Astrocyte of the cerebellum (primary cell): ENCODE data around the gene ATP8A2.

ENCODE experiments used
- DNase-seq: peaks from one replicate; pipeline ENCODE4 v3.0.0-alpha.2; 2011; ENCODE audit warnings: low read depth
- H3K4me3 ChIP-seq: 2 replicates; pipeline ENCODE4 v1.5.1; 2011; ENCODE audit warnings: mild to moderate bottlenecking, low read depth, low read length, moderate library complexity
- in situ Hi-C: cut with HindIII; loops from 2 replicates; pipeline ENCODE4 v1.10.0; 2017; ENCODE audit warnings: low sequenced_read_pairs
- TF ChIP-seq, protein P1 (sequence below): IDR thresholded peaks from 2 replicates; pipeline ENCODE4 v1.5.1; 2012; ENCODE audit warnings: low read length, low read depth, moderate library complexity, mild to moderate bottlenecking; ENCODE audit errors: missing control alignments

Gene ATP8A2

GRCh38 chr13:26011996-26012821 is 640.4 kb downstream of the ATP8A2 start:
- no peak overlapping the region for H3K4me3 ChIP-seq
- in situ Hi-C loops = no loop called here
- TF ChIP-seq, protein P1, sequence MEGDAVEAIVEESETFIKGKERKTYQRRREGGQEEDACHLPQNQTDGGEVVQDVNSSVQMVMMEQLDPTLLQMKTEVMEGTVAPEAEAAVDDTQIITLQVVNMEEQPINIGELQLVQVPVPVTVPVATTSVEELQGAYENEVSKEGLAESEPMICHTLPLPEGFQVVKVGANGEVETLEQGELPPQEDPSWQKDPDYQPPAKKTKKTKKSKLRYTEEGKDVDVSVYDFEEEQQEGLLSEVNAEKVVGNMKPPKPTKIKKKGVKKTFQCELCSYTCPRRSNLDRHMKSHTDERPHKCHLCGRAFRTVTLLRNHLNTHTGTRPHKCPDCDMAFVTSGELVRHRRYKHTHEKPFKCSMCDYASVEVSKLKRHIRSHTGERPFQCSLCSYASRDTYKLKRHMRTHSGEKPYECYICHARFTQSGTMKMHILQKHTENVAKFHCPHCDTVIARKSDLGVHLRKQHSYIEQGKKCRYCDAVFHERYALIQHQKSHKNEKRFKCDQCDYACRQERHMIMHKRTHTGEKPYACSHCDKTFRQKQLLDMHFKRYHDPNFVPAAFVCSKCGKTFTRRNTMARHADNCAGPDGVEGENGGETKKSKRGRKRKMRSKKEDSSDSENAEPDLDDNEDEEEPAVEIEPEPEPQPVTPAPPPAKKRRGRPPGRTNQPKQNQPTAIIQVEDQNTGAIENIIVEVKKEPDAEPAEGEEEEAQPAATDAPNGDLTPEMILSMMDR = no peak
- DNase-seq = no peak

DNA sequence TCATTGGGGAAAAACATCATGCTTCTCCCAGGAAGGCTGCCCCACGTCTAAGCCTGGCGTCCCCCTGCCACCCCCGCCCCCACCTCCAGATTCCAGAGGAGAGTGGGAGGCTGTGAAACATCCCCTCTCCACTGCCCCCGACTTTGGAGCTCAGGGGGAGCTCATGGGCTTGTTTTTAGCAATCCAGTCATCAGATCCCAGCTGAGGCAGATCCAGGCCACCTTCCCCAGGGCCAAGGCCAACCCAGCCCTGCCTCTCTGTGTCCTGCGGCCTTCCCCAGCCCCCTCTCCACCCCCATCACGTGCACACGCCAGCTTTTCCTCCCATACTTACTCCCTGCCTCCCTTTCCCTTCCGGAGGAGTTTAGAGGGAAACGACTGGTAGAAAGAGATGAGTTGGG is 641.2 kb downstream of the ATP8A2 start:
- TF ChIP-seq, protein P1 = no peak
- in situ Hi-C loops = no loop called here
- H3K4me3 ChIP-seq = no peak overlapping the region
- DNase-seq = no peak

DNA sequence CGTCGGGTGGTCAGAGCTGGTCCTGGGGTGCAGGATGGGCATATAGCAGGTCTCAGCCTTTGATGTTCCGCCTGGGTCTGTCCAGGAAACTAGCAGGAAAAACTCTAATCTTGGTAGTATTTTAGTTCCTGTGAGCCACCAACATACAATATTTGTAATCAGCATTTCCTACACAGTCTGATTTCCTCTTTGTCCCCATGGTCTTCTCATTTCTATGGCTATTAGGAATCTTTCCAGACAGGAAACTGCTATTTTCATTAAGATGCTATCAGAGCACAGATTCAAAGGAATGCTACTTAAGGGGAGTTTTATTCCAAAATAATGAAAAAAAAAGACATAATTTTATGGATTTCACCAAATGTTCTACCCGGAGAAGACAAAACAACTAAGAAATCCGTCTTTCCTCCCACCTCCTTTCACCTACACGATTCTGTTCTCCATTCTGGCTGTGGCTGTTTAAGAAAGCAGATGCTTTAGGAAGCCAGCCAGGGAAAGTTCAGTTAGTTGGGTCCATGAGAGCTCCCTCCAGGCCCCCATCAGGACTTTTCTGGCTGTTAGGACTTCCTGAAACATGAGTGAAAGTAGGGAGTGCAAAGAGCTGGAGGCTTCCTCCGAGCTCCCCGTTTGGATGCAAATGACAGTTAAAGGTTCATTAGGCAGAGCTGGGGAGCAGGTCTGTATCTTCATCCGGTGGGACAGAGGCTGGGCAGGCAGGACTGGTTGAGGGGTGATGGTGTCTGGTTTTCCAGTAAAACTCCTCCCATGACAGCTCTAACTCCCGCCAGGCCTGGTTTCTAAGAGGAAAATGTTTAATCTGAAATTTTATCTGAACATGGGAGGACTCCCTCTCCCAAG is 643.7 kb downstream of the ATP8A2 start:
- in situ Hi-C loops = no loop called here
- no peak for DNase-seq
- TF ChIP-seq, protein P1 = no peak

GRCh38 chr13:26016189-26016588 is 644.4 kb downstream of the ATP8A2 start:
- no peak overlapping the region for H3K4me3 ChIP-seq
- in situ Hi-C loops = no loop called here
- DNase-seq = no peak
- TF ChIP-seq, protein P1 = no peak

More for the DNA sequence above, 643.7 kb downstream of the ATP8A2 start:
- no peak overlapping the region for H3K4me3 ChIP-seq

DNA sequence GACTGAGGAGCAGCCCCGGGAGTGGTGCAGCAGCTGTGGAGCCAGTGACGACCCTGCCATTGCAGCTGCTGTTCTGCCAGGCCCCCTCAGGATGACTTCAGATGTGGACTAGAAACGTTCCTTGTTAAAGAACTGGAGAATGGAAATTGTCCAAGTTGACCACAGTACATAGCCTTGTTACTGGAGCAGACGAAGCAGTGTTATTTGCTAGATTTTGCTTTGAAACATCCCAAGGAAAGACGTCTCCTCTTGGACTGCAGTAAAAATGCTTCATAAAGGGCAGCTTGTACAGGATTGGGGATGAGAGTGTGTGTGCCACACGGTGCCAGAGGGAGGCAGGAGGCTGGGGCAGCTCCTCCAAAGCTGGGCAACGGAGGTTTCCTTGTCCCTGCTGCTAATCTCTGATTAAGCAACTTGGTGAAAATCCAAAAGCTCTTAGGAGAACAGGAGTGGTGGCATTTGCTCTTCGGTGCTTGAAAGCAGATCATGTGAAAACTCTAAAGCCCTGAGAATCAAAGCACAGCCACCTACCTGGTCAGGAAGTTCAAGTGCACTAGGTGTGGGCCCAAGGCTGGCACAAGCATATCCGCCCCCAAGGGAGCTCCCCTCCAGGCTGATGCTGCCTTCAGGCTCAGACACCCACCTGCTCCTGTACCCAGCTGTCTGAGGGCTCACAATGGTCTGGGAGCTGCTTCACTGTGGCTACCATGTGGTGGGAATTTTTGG is 645.6 kb downstream of the ATP8A2 start:
- TF ChIP-seq, protein P1 = no peak
- DNase-seq = peak; percentile 72
- in situ Hi-C loops = no loop called here
- H3K4me3 ChIP-seq = no peak overlapping the region
